Astrocyte of the cerebellum (primary cell): ENCODE results near the gene CBLB.

Experiments used
- DNase-seq: peaks from one replicate; pipeline ENCODE4 v3.0.0-alpha.2; 2011; ENCODE audit warnings: low read depth
- H3K4me3 ChIP-seq: 2 replicates; pipeline ENCODE4 v1.5.1; 2011; ENCODE audit warnings: mild to moderate bottlenecking, low read depth, low read length, moderate library complexity
- in situ Hi-C: cut with HindIII; loops from 2 replicates; pipeline ENCODE4 v1.10.0; 2017; ENCODE audit warnings: low sequenced_read_pairs
- TF ChIP-seq, protein P1 (sequence below): IDR thresholded peaks from 2 replicates; pipeline ENCODE4 v1.5.1; 2012; ENCODE audit warnings: low read length, low read depth, moderate library complexity, mild to moderate bottlenecking; ENCODE audit errors: missing control alignments

CBLB gene

DNA sequence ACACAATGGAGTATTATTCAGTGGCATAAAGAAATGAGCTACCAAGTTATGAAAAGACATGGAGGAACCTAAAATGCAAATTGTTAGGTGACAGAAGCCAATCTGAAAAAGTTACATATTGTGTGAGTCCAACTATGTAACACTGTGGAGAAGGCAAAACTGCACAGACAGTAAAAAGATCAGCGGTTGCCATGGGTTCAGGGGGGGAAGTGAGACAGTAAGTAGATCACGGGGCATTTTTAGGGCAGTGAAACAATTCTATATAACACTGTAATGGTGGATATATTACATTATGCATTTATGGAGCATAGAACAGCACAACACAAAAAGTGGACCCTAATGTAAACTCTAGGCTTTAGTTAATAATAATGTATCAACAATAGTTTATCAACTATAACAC lies 17.6 kb downstream of the CBLB start:
- no peak for DNase-seq
- in situ Hi-C loops = no loop called here
- no peak overlapping the region for H3K4me3 ChIP-seq
- TF ChIP-seq, protein P1, sequence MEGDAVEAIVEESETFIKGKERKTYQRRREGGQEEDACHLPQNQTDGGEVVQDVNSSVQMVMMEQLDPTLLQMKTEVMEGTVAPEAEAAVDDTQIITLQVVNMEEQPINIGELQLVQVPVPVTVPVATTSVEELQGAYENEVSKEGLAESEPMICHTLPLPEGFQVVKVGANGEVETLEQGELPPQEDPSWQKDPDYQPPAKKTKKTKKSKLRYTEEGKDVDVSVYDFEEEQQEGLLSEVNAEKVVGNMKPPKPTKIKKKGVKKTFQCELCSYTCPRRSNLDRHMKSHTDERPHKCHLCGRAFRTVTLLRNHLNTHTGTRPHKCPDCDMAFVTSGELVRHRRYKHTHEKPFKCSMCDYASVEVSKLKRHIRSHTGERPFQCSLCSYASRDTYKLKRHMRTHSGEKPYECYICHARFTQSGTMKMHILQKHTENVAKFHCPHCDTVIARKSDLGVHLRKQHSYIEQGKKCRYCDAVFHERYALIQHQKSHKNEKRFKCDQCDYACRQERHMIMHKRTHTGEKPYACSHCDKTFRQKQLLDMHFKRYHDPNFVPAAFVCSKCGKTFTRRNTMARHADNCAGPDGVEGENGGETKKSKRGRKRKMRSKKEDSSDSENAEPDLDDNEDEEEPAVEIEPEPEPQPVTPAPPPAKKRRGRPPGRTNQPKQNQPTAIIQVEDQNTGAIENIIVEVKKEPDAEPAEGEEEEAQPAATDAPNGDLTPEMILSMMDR = no peak

DNA sequence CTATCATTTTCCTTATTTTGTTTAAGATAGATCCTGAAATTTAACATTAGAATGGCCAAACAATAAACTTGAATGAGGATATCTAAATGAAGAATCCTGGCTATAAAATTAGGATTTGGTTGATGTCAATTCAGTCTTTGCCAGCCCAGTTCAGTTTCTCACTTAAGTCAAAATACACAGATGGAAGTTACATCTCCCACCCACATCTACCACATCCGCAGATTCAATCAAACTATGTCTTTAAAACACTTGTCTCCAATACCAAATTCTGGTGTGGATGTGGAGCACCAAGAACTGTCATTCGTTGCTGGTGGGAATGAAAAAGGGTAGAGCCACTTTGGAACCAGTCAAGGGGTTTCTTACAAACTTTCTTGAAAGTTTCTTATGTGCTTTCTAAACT lies 18.2 kb downstream of the CBLB start:
- TF ChIP-seq, protein P1 = no peak
- no peak overlapping the region for H3K4me3 ChIP-seq
- in situ Hi-C loops = no loop called here
- no peak for DNase-seq

DNA sequence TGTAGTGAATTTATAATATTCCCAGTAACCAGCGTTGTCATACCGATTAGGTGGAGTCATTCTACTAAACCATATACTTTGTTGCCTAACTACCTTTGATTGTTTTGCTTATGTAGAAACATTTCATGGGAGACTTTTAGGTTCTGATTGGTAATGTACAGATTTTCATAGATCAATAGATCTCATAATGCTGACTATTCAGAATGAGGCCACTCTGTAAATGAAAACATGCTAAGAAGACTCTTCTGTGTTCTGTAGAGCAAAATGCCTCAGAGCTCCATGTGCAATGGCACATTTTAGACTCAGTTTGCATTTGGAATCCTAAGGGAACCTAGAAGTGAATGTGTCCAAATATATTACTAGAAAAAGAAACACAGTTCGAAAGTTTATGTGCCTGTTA lies 20.0 kb downstream of the CBLB start:
- in situ Hi-C loops = no loop called here
- DNase-seq = no peak
- TF ChIP-seq, protein P1 = no peak
- no peak overlapping the region for H3K4me3 ChIP-seq

DNA sequence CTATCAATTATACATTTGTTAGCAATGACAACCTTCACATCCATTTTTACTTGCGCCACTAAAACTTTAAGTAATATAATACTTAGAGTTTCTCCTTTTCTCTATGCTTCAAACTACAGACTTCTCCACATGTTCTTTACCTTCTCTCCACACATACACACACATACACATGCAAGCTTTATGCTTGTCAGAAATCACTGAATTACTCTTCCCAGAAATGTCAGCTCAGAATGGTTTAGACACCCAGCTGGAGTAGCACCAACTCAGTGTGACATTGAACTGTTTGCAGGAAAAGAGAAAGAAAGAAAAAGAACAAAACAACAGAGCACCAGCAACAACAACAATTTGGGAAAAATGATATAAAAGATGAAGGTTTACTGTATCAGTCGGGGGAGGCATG lies 20.9 kb downstream of the CBLB start:
- DNase-seq = no peak
- H3K4me3 ChIP-seq = no peak overlapping the region
- TF ChIP-seq, protein P1 = no peak
- in situ Hi-C loops = no loop called here

DNA sequence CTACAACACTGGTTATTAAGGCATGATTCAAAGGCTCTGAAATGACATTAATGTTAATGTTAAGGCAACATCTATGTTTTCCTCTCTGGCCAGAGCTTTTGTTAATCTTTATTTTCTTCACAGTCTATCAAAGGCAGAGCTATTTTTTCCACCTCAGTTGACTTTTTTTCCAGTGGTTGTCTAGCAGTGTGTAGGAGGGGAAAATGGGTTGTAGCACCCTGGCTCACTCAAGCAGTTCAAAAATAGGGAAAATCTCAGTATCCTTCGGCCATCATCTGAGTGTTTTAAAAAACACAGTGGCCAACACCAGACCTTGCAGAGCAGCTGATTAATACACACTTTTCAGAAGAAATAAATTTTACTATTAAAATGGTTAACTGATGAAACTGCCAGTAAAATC lies 21.4 kb downstream of the CBLB start:
- in situ Hi-C loops = no loop called here
- DNase-seq = no peak
- H3K4me3 ChIP-seq = no peak overlapping the region
- TF ChIP-seq, protein P1 = no peak

DNA sequence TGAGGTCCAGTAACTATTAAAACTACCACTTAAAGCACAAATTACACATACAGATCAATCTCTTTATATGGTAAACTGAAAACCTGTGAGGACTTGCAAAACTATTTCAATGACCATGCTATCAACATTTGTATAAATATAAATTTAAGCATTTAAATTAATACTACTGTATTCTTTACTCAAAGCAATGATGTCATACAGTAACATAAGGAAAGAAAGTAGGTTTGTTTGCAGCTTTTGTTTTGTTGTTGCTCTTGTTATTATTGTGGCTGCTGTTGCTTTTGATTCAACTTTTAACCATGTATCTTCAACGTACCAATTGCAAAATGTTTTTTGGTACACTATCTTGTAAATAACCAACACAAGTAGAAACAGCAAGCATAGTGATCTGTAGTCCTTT lies 22.0 kb downstream of the CBLB start:
- no peak overlapping the region for H3K4me3 ChIP-seq
- in situ Hi-C loops = no loop called here
- TF ChIP-seq, protein P1 = no peak
- DNase-seq = no peak

DNA sequence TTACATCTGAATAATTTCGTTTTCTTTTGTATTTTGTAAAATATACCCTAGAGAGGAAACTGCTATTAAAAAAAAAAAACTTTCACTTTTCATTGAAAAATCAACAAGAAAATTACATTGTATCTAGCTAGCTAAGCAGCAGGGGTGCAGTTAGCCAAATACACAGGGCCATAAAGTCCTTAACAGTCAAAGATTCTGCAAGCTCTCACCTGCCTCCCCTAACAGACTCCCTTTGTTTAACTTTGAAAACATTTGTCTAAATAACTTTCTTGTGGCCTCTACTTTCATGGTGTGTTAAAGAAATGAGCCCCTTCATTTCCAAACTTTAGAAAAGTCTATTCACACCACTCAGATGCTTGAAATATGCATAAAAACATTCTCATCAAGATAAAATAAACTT lies 23.3 kb downstream of the CBLB start:
- in situ Hi-C loops = no loop called here
- TF ChIP-seq, protein P1 = no peak
- DNase-seq = no peak
- no peak overlapping the region for H3K4me3 ChIP-seq
